Thoracic aorta (tissue), 2 donors: Measurements from ENCODE around the gene TET2. TPM values are rescaled to one million over a fixed set of nuclear protein-coding genes. Genes with fewer than 3 reads are reported as not detected.

ENCODE experiments used
- ATAC-seq: fragments of 150-250 bp; one replicate; pipeline ENCODE4 v1.8.0; 2017; ENCODE audit warnings: low read depth; ENCODE audit not compliant: insufficient number of reproducible peaks, low FRiP score
- DNase-seq: peaks from one replicate; pipeline ENCODE4 v3.0.0-alpha.2; 2020; ENCODE audit warnings: low spot score
- H3K27ac ChIP-seq, 2 donors: fragments of 200-600 bp; sonication (generic); 1 replicate in 1 of 2; 2 replicates in 1 of 2; pipeline ENCODE4 v1.5.1; 2016; ENCODE audit warnings: mild to moderate bottlenecking in 2 of 2, moderate library complexity in 2 of 2
- H3K27me3 ChIP-seq: fragments of 200-600 bp; sonication (generic); replicated peaks from 2 replicates; pipeline ENCODE4 v1.6.0; 2016; ENCODE audit warnings: mild to moderate bottlenecking; ENCODE audit not compliant: insufficient read depth
- H3K36me3 ChIP-seq: fragments of 200-600 bp; sonication (generic); one replicate; pipeline ENCODE4 v1.5.1; 2016
- H3K4me1 ChIP-seq, 2 donors: fragments of 200-600 bp; sonication (generic); 1 replicate in 1 of 2; 2 replicates in 1 of 2; pipeline versions ENCODE4 v1.5.1 to v1.6.0; 2016; ENCODE audit warnings: low read depth in 2 of 2, mild to moderate bottlenecking in 1 of 2; ENCODE audit not compliant: control insufficient read depth in 1 of 2
- H3K4me3 ChIP-seq: fragments of 200-600 bp; sonication (generic); 2 replicates; pipeline ENCODE4 v1.5.1; 2016; ENCODE audit warnings: mild to moderate bottlenecking
- H3K9me3 ChIP-seq: fragments of 200-600 bp; sonication (generic); 2 replicates; pipeline ENCODE4 v1.5.1; 2016
- CTCF ChIP-seq: fragments of 200-600 bp; sonication (generic); IDR thresholded peaks from one replicate; pipeline ENCODE4 v1.5.1; 2019; ENCODE audit warnings: antibody characterized with exemption
- total RNA-seq, 2 donors: library from RNA; depleted of rRNA; stranded (reverse); fragments of >200 nt; gene quantifications; one replicate each; pipeline versions ENCODE4 v1.1.0 to v1.2.3, GENCODE V29; 2016

Gene TET2
- total RNA-seq, 2 donors from 2014 or later = 23.6 to 31.7 TPM

- no peak for TF ChIP-seq CTCF
- Histone ChIP-seq H3K36me3 (no peaks in the 10 kb centered on the region), H3K27me3 (no peaks in the 10 kb centered on the region), H3K4me3 (no peak overlapping the region), H3K4me1 (no peaks in the 10 kb centered on the region), H3K27ac (no peak overlapping the region), H3K9me3 (peaks cover 15% of the 10 kb centered on the region)
- DNase-seq = no peak
- ATAC-seq = peak; percentile 12
Measured at GRCh38 chr4:105306158-105306781, 159.6 kb downstream of the TET2 start.

GRCh38 chr4:105306820-105307219 lies 160.1 kb downstream of the TET2 start:
- DNase-seq (no peak), ATAC-seq (no peak)
- Histone ChIP-seq H3K9me3 (peaks cover 16% of the 10 kb centered on the region), H3K27me3 (no peaks in the 10 kb centered on the region), H3K27ac (no peak overlapping the region), H3K36me3 (no peaks in the 10 kb centered on the region), H3K4me1 (no peaks in the 10 kb centered on the region), H3K4me3 (no peak overlapping the region)
- no peak for TF ChIP-seq CTCF

DNA sequence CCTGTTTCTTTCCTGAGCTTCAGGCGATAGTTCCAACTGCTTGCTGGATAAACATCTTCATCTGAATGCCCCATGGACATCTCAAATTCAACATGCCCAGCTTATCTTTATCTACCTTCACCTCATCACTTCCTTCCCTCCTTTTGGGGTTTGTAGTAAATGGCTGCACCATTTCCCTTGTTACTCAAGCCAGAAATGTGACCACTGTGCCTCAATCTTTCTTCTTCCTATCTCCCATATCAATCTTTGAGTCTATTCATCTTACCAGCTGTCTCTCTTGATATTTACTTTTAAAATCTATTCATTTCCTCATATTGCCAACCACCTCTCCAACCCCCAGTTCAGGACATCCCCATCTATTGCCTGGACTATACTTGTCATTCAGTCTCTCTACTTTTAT lies 171.8 kb downstream of the TET2 start:
- no peaks in the 10 kb centered on the region for H3K4me1 ChIP-seq
- no peak overlapping the region for H3K4me3 ChIP-seq
- ATAC-seq = no peak
- DNase-seq = no peak
- H3K27me3 ChIP-seq = no peaks in the 10 kb centered on the region
- no peaks in the 10 kb centered on the region for H3K36me3 ChIP-seq
- TF ChIP-seq CTCF = no peak
- H3K27ac ChIP-seq = no peak overlapping the region
- H3K9me3 ChIP-seq = peaks cover 13% of the 10 kb centered on the region

DNA sequence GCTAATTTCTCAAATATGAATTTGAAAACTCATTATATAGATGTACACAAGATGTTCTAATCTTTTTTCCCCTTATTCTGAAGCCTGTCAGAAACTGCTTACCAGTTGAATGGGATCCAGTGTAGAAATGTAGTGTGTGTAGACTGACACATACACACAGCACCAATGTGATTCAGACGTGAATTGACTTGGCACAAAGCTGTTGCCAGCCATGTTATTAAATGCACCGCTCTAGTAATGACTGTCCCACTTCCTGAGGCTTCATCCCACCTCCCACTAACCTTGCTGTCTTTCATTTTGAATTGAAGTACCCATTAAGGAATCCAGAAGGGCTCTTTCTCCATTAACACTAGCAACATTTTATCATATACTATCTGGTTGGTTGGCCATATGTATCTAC lies 180.5 kb downstream of the TET2 start:
- H3K4me3 ChIP-seq = no peak overlapping the region
- TF ChIP-seq CTCF = no peak
- no peaks in the 10 kb centered on the region for H3K4me1 ChIP-seq
- H3K36me3 ChIP-seq = peaks cover under 1% of the 10 kb centered on the region
- DNase-seq (no peak), ATAC-seq (no peak)
- no peak overlapping the region for H3K27ac ChIP-seq
- no peaks in the 10 kb centered on the region for H3K9me3 ChIP-seq
- H3K27me3 ChIP-seq = no peaks in the 10 kb centered on the region

GRCh38 chr4:105327956-105328355 lies 181.3 kb downstream of the TET2 start:
- Histone ChIP-seq H3K4me3 (no peak overlapping the region), H3K27me3 (no peaks in the 10 kb centered on the region), H3K27ac (no peak overlapping the region), H3K9me3 (no peaks in the 10 kb centered on the region), H3K4me1 (no peaks in the 10 kb centered on the region), H3K36me3 (peaks cover 3% of the 10 kb centered on the region)
- no peak for TF ChIP-seq CTCF
- DNase-seq (no peak), ATAC-seq (no peak)
